ENCODE measurements around the gene ROR2.
A peak's percentile ranks its signal among the peaks of the same experiment; 100 is the strongest.

Gene ROR2

DNA sequence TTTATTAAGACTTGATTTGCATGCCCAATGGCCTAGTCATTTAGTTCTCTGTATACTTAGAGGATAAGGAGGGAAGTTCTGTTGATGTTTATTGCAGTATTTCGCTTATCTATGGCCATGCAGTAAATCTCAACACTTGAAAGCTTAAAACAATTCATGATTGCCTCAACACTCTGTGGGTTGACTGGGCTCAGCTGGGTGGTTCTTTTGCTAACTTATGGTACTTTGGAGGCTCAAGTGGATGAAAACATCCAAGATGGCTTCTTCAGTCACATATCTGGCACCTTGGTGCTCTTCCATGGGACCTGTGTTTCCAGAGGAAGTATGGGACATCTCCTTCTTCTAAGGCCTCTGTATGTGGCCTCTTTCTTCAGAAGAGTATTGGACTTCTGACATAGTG, 10.3 kb upstream of the ROR2 start:
- H3K4me3 Mint-ChIP-seq, result no peak overlapping the region
- H3K36me3 Mint-ChIP-seq, result no peaks in the 10 kb centered on the region
- peaks cover 4% of the 10 kb centered on the region for H3K9me3 Mint-ChIP-seq
- CTCF ChIA-PET, result no interaction called here
- no peak for DNase-seq
- H3K27me3 Mint-ChIP-seq, result peaks cover 4% of the 10 kb centered on the region
- H3K27ac Mint-ChIP-seq, result no peak overlapping the region
- H3K4me1 Mint-ChIP-seq, result no peaks in the 10 kb centered on the region

DNA sequence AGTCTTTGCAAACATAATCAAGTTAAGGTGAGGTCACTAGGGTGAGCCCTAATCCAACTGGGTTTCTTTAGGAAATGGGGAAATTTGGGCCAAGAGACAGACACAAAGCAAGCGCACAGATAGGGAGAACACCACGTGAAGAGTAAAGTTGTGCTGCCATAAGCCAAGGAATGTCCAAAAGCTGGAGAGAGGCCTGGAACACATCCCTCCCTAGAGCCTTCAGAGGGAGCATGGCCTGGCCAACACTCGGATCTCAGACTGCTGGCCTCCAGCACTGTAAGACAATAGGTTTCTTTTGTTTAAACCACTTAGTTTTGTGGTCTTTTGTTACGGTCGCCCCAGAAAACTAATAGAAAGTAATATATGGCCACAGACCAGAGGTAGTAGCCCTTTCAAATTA, 8.1 kb upstream of the ROR2 start:
- Mint-ChIP-seq H3K27me3 (peaks cover 19% of the 10 kb centered on the region), H3K4me3 (no peak overlapping the region), H3K27ac (no peak overlapping the region), H3K36me3 (no peaks in the 10 kb centered on the region), H3K4me1 (no peaks in the 10 kb centered on the region), H3K9me3 (peaks cover 4% of the 10 kb centered on the region)
- CTCF ChIA-PET, result no interaction called here
- no peak for DNase-seq

DNA sequence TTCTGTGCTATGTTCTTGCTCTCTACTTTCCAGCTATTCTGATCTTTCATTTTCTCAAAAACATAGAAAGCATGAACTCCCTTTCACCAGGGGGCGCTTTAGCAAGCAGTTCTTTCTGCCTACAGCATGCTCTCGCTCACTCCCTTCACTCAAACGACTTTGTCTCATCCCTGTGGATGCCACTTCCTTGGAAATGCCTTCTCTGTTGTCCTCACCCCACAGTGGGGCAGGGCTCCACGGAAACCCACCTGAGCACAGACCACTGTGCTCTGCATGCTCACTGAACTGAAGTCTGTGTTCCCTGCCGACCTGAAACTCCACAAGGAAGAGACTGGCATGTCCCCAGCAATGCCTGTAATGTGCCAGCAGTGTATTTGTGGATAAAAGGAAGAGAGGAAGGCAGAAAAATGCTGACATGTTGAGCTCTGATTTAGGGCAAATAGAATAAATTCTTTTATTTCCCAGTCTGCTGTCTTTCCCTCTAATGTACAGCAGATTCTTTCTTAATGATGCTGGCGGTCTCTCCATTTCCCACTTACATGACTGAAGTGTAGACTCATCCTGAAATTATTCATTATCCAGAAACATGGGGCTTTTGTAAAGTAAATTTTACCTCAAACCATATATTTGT, 4.9 kb upstream of the ROR2 start:
- Mint-ChIP-seq H3K4me3 (no peak overlapping the region), H3K27me3 (peaks cover 51% of the 10 kb centered on the region), H3K9me3 (no peaks in the 10 kb centered on the region), H3K4me1 (peaks cover 6% of the 10 kb centered on the region), H3K27ac (no peak overlapping the region), H3K36me3 (no peaks in the 10 kb centered on the region)
- DNase-seq, result peak; percentile 49
- CTCF ChIA-PET, result interaction anchor here (0.6 to 2.7 kb wide), 12 partner anchors 9 to 197 kb away, joined by 3 to 13 read pairs (median 4); no protein-coding TSS in a partner anchor

DNA sequence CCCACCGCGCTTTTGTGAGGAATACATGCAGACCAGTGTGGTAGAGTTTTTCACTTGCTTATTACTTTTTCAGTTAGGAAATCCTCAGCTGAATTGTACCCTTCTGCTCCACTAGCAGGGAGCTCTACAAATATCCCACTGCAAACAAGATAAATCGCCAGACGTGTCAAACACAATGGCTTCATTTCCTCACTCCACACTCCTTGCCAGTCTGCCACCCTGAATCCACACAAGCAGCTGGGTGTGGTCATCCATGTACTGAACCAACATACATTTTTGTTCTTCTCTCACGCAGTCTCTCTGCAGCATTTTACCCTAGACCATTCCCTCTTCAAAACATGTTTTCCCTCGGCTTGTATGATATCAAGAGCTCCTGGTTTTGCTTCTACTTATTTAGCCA, 3.7 kb upstream of the ROR2 start:
- no peaks in the 10 kb centered on the region for H3K36me3 Mint-ChIP-seq
- no peak for DNase-seq
- H3K4me3 Mint-ChIP-seq, result no peak overlapping the region
- H3K27ac Mint-ChIP-seq, result no peak overlapping the region
- CTCF ChIA-PET, result interaction anchor here (0.6 to 2.7 kb wide), 10 partner anchors 8 to 195 kb away, joined by 3 to 13 read pairs (median 5); no protein-coding TSS in a partner anchor
- H3K9me3 Mint-ChIP-seq, result no peaks in the 10 kb centered on the region
- H3K27me3 Mint-ChIP-seq, result peaks cover 63% of the 10 kb centered on the region
- peaks cover 6% of the 10 kb centered on the region for H3K4me1 Mint-ChIP-seq

DNA sequence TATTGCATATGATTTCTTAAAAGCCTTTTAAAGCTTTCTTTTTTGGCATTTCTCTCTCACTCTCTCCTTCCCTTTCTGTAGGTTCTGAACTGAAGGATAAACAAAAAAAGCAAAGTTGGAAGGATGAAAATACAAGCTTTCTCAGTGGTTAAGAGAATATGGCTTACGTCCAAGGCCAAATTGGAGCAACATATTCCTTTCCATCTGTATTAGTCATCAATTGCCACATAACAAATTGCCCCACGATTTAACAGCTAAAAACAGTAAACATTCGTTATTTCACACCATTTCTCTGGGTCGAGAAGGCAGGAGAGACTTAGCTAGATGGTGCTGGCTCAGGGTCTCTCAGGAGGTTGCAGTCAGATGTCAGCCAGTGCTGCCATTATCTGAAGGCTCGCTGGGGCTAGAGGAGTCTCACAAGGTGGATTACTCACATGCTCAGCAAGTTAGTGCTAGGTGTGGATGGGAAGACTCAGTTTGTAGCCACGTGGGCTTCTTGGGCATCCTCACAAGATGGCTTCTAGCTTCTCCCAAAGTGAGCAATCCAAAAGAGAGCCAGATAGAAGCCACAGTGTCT, 2.0 kb upstream of the ROR2 start:
- H3K27ac Mint-ChIP-seq, result no peak overlapping the region
- no peaks in the 10 kb centered on the region for H3K36me3 Mint-ChIP-seq
- H3K4me3 Mint-ChIP-seq, result no peak overlapping the region
- CTCF ChIA-PET, result no interaction called here
- DNase-seq, result no peak
- peaks cover 77% of the 10 kb centered on the region for H3K27me3 Mint-ChIP-seq
- peaks cover 6% of the 10 kb centered on the region for H3K4me1 Mint-ChIP-seq
- H3K9me3 Mint-ChIP-seq, result no peaks in the 10 kb centered on the region

DNA sequence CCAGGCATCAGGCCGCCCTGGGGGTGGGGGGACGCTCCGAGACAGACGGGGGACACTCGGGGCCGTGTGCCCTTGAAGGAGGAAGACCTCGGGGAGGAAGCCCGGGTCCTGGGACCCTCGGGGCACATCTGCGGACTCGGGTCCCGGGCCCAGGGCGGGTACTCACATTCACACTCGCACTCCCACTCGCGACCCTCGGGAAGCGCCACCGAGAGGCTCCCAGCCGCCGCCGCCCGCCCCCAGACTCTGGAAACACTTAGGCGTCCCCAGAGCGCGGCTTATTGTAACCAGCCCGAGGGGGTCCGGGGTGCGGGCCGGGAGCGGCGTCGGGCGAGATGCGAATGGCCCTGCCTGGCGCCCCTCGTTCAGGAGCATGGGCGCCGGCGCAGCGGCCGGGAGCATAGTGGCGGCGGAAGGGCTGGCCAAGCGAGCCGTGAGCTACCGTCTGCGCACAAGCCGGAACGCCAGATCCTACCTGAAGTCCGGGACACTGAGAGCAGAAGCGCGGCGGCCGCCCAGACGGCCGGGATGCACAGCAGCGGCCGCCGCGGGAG, 559 bp downstream of the ROR2 start:
- Mint-ChIP-seq H3K4me3 (no peak overlapping the region), H3K9me3 (no peaks in the 10 kb centered on the region), H3K4me1 (peaks cover 6% of the 10 kb centered on the region), H3K27ac (no peak overlapping the region), H3K27me3 (peaks cover 94% of the 10 kb centered on the region), H3K36me3 (no peaks in the 10 kb centered on the region)
- no peak for DNase-seq
- CTCF ChIA-PET, result interaction anchor here (1.6 to 1.7 kb wide), 2 partner anchors 88 to 174 kb away, joined by 4 to 13 read pairs; no protein-coding TSS in a partner anchor

DNA sequence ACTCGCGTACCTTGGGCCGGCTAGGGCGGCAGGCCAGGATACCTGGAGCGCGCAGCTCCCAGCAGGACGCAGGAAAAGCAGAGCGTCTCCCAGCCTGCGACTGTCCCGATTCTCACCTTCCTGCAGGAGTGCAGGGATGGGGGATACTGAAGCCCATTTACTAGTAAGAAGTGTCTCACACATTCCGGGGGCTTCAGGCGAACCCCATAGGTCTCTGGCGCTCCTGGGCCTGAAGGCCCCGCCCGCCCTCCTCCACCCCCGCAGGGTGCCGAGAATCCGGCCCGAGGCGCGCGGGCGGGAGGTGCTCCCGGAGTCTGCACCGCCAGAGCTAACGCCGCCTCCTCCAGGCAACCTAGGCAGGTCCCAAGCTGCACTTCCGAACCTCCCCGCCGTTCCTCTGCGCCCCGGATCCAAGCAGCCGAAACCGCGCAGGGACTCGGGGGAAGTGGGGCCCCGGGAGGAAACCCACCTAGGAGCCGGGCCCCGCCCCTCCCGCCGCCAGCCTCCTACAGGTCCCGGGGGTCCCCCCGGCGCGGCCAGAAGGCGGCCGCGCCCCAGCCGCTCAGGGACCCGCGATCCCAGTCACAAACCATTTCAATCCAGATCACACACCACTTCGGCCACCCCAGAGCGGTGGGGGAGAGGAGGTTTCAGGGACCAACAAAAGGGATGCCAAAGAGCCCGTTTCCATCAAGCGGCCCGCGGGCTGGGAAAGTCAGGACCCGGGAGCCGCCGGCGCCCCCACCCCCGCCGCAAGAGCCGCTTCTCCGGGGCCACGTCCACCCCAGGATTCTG, 1.2 kb downstream of the ROR2 start:
- Mint-ChIP-seq H3K36me3 (no peaks in the 10 kb centered on the region), H3K9me3 (no peaks in the 10 kb centered on the region), H3K4me1 (peaks cover 6% of the 10 kb centered on the region), H3K27ac (no peak overlapping the region), H3K4me3 (no peak overlapping the region), H3K27me3 (peaks cover 88% of the 10 kb centered on the region)
- DNase-seq, result peak; percentile 46
- CTCF ChIA-PET, result no interaction called here

DNA sequence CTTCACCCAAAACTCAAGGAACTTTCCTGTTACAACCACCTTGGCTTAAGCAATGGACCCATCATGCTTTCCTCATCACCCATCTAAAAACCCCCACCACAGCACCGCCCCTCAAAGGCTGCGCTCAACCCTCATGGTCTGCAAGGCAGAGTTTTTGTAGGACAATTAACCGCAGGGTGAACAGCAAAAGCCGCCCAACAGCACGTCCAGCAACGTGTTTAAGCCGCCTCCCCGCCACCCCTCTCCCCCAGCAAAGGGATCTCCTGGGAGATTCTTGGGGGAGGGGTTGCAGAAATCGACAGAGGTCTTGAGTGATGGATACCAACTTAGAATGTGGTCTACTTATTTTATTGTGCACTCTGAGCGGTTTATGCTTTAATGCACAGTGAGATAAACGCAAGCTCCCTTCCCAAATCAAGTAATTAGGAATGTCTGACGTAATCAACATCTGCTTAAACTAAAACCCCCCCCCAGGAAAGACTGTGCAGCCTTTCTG, 1.9 kb downstream of the ROR2 start:
- Mint-ChIP-seq H3K4me1 (peaks cover 6% of the 10 kb centered on the region), H3K27me3 (peaks cover 81% of the 10 kb centered on the region), H3K27ac (no peak overlapping the region), H3K4me3 (no peak overlapping the region), H3K9me3 (no peaks in the 10 kb centered on the region), H3K36me3 (no peaks in the 10 kb centered on the region)
- CTCF ChIA-PET, result no interaction called here
- no peak for DNase-seq

DNA sequence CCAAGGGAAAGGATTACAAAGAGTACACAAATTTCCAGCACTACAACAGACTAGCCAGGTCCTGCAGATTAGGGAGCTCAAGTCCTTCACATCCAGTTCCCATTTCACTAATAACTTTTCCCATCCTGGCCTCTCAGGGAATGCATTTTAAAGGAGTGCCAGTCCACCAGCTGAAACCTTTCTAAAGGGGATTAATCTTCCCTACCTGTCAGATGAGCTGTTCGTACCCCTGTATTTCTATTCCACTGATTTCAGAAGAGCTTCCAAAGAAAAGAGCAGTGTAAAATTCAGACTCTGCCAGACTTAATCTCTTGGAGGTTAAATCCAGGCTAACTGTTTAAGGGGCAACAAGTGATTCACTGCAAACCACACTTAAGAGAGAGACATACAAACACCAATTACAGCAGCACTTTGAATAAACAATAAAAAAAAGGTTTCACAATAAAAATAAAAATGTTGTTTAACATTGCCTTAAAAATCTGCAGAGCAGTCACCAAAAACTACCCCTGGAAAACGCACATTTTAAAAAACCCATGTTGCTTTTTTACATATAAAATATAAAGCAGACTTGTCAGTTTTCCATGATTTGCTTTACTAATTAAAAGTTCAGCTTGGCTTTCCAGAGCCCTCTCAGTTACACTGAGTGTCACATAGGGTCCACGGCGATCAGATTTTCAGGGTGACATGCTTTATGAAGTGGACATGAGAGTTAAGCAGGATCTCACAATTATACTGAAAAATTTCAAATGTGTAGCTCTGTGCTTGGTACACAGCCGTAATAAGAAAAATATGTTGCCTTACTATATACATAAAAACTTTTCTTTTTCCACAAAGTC, 3.2 kb downstream of the ROR2 start:
- no peak overlapping the region for H3K4me3 Mint-ChIP-seq
- no peaks in the 10 kb centered on the region for H3K36me3 Mint-ChIP-seq
- H3K4me1 Mint-ChIP-seq, result peaks cover 6% of the 10 kb centered on the region
- no peak for DNase-seq
- H3K27ac Mint-ChIP-seq, result no peak overlapping the region
- H3K9me3 Mint-ChIP-seq, result no peaks in the 10 kb centered on the region
- peaks cover 68% of the 10 kb centered on the region for H3K27me3 Mint-ChIP-seq
- CTCF ChIA-PET, result interaction anchor here (0.7 to 1.6 kb wide), 2 partner anchors 39 to 57 kb away, joined by 3 to 5 read pairs; no protein-coding TSS in a partner anchor

DNA sequence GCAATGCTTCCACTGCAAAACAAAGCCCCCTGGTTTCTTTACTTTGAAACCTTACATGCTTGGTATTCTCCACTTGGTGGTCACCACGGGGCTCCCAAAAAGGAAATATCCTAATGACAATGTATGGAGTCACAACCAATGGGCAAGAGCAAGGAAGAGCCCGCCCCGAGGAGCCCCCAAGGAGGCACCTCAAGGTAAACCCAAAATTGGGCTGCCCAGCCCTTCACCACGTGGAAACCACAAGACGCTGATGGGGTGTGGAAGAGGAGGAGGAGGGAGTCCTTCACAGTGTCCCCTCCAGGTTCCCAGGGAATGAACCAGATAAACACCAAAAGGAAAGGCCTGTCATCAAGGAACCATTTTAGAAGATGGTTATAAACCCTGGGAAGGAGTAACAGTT, 3.8 kb downstream of the ROR2 start:
- Mint-ChIP-seq H3K9me3 (no peaks in the 10 kb centered on the region), H3K4me3 (no peak overlapping the region), H3K36me3 (no peaks in the 10 kb centered on the region), H3K27ac (no peak overlapping the region), H3K4me1 (peaks cover 6% of the 10 kb centered on the region), H3K27me3 (peaks cover 65% of the 10 kb centered on the region)
- DNase-seq, result no peak
- CTCF ChIA-PET, result interaction anchor here (1.6 kb wide), 1 partner anchor 39 kb away, joined by 5 read pairs; no protein-coding TSS in a partner anchor

DNA sequence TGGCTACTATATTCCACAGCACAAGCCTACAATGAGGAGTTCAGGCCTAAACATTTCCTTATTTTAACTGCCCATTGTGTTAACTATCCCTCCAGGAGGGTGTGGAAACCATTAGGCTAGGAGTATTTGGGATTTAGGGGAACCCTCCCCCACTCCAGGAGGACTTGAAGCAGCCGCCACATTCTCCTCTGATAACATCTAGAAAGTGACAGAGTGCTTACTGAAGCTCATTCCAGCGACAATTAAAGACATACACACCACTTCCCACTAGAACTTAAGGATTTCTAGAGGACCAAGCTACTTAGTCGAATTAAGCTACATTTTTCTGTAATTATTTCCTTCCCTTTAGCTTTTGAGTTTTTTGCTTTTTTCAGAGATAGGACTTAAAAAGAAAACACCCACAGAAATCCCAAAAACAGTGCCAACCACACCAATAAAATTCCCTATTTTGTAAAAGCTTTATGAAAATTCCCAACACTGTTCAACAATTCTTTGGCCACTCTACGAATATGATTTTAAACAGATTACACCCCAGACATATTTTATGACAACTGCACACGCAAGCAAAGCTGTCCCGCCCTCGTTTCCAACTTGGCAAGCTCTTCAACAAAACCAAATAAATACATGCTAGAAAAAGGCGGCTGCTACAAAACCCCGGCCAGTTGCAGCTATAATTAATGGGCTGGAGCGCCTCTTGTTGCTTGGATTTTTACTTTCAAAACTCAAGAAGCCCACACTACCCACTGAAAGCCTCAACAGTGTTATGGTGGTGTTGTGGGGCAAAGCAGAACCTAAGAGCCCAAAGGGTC, 4.5 kb downstream of the ROR2 start:
- Mint-ChIP-seq H3K4me3 (no peak overlapping the region), H3K27me3 (peaks cover 58% of the 10 kb centered on the region), H3K36me3 (no peaks in the 10 kb centered on the region), H3K9me3 (no peaks in the 10 kb centered on the region), H3K4me1 (peaks cover 2% of the 10 kb centered on the region), H3K27ac (no peak overlapping the region)
- CTCF ChIA-PET, result interaction anchor here (1.1 to 1.6 kb wide), 2 partner anchors 9 to 38 kb away, joined by 5 read pairs; no protein-coding TSS in a partner anchor
- DNase-seq, result no peak

DNA sequence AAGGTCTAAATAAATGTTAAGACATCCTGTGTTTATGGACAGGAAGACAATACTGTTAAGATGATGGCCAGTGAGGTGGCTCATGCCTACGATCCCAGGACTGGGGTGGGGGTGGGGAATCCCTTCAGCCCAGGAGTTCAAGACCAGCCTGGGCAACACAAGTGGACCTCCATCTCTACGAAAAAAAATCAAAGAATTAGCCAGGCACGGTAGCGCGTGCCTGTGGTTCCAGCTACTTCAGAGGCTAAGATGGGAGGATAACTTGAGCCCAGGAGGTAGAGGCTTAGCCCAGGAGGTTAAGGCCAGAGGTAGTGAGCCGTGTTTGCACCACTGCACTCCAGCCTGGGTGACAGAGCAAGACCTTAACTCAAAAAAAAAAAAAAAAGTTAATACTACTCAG, 5.3 kb downstream of the ROR2 start:
- no peaks in the 10 kb centered on the region for H3K36me3 Mint-ChIP-seq
- CTCF ChIA-PET, result interaction anchor here (1.1 to 1.5 kb wide), 2 partner anchors 9 to 10 kb away, joined by 5 read pairs; no protein-coding TSS in a partner anchor
- H3K27me3 Mint-ChIP-seq, result peaks cover 50% of the 10 kb centered on the region
- DNase-seq, result no peak
- H3K4me1 Mint-ChIP-seq, result no peaks in the 10 kb centered on the region
- H3K4me3 Mint-ChIP-seq, result no peak overlapping the region
- no peak overlapping the region for H3K27ac Mint-ChIP-seq
- H3K9me3 Mint-ChIP-seq, result no peaks in the 10 kb centered on the region
